ENCODE data around the gene CREBBP. TPM values are rescaled to one million over a fixed set of nuclear protein-coding genes. Genes with fewer than 3 reads are reported as not detected.

The CREBBP gene
- total and polyA plus RNA-seq, 2 experiments from 2014 or later, result 36.9 to 54.8 TPM

DNA sequence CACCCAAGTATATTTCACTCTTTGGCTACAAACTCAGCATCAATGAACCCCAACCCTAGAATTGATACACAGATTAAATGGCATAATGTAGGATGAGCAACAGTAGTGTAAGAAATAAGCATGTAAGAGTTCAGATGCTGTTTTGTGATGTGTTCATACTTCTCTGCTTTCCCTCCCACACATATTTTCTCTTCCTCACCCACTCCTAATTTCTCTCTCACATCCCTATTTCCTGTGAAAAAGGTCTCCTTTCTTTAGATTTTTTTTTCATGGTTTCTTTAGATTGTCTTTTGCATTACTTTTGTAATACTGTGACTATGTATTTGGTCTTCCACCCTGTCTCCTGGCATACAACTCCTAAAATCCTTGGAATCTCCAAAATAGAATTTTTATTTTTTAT is 21.7 kb downstream of the CREBBP start:
- no peak for DNase-seq (ENCODE audit: low spot score)
- no peak overlapping the region for H3K4me2 ChIP-seq
- no peaks in the 10 kb centered on the region for H3K36me3 Mint-ChIP-seq (ENCODE audit: low read depth)
- no peak overlapping the region for H3K4me3 Mint-ChIP-seq
- peaks cover 48% of the 10 kb centered on the region for H3K4me1 Mint-ChIP-seq
- no peaks in the 10 kb centered on the region for H3K27me3 ChIP-seq (ENCODE audit: insufficient read depth)
- H3K9me3 Mint-ChIP-seq, result no peaks in the 10 kb centered on the region
- TF ChIP-seq EZH2phosphoT487 (IDR thresholded peaks at IDR 0.05; ENCODE audit: unreplicated experiment) (no peak), ZNF331 (CRISPR knock-in tag; IDR thresholded peaks at IDR 0.05; ENCODE audit: low read depth) (no peak), STAT1 (IDR thresholded peaks at IDR 0.05; ENCODE audit: unreplicated experiment) (no peak)
- no peaks in the 10 kb centered on the region for H3K9me2 ChIP-seq (ENCODE audit: insufficient read depth)
- H3K4me1 ChIP-seq (ENCODE audit: insufficient read depth), result peaks cover 35% of the 10 kb centered on the region
- no peaks in the 10 kb centered on the region for H3K27me3 Mint-ChIP-seq (ENCODE audit: insufficient read depth, low read depth, poor library complexity)
- H3K36me3 ChIP-seq (ENCODE audit: insufficient read depth), result no peaks in the 10 kb centered on the region
- H3K27ac Mint-ChIP-seq, result no peak overlapping the region
- H2AFZ ChIP-seq, result no peak overlapping the region
- H3F3A ChIP-seq (replicated peaks; ENCODE audit: low read depth), result no peaks in the 10 kb centered on the region
- H4K20me1 ChIP-seq (replicated peaks; ENCODE audit: insufficient read depth), result peaks cover 87% of the 10 kb centered on the region
- H3K4me3 ChIP-seq, result no peak overlapping the region
- peaks cover 100% of the 10 kb centered on the region for H3K79me2 ChIP-seq (replicated peaks; ENCODE audit: insufficient read depth)
- H3K27ac ChIP-seq (ENCODE audit: low read depth), result no peak overlapping the region
- ATAC-seq, result no peak

GRCh38 chr16:3857189-3858043 is 23.1 kb downstream of the CREBBP start:
- no peaks in the 10 kb centered on the region for H3K36me3 Mint-ChIP-seq (ENCODE audit: low read depth)
- H3K4me1 Mint-ChIP-seq, result peaks cover 38% of the 10 kb centered on the region
- H3K36me3 ChIP-seq (ENCODE audit: insufficient read depth), result no peaks in the 10 kb centered on the region
- no peak overlapping the region for H2AFZ ChIP-seq
- H3K4me3 ChIP-seq, result no peak overlapping the region
- no peaks in the 10 kb centered on the region for H3K9me2 ChIP-seq (ENCODE audit: insufficient read depth)
- H3K27me3 Mint-ChIP-seq (ENCODE audit: insufficient read depth, low read depth, poor library complexity), result no peaks in the 10 kb centered on the region
- H3K27ac ChIP-seq (ENCODE audit: low read depth), result peak overlapping the region; percentile 73
- ATAC-seq, result peak; percentile 14; the same call in 2 of the 3 replicates
- H3K9me3 Mint-ChIP-seq, result no peaks in the 10 kb centered on the region
- H3K4me2 ChIP-seq, result peak overlapping the region; percentile 44; the same call in 1 of the 2 replicates
- H3K4me3 Mint-ChIP-seq, result peak overlapping the region; percentile 11; the same call in 2 of the 3 replicates
- no peaks in the 10 kb centered on the region for H3F3A ChIP-seq (replicated peaks; ENCODE audit: low read depth)
- peak overlapping the region; percentile 46 for H3K27ac Mint-ChIP-seq
- peaks cover 100% of the 10 kb centered on the region for H3K79me2 ChIP-seq (replicated peaks; ENCODE audit: insufficient read depth)
- peaks cover 27% of the 10 kb centered on the region for H3K4me1 ChIP-seq (ENCODE audit: insufficient read depth)
- H3K27me3 ChIP-seq (ENCODE audit: insufficient read depth), result no peaks in the 10 kb centered on the region
- peaks cover 86% of the 10 kb centered on the region for H4K20me1 ChIP-seq (replicated peaks; ENCODE audit: insufficient read depth)
- DNase-seq (ENCODE audit: low spot score), result no peak
- TF ChIP-seq REST (IDR thresholded peaks at IDR 0.05; ENCODE audit: unreplicated experiment) (no peak), ZNF114 (CRISPR knock-in tag; IDR thresholded peaks at IDR 0.05) (no peak), ZNF331 (CRISPR knock-in tag; IDR thresholded peaks at IDR 0.05; ENCODE audit: low read depth) (no peak), EZH2 (IDR thresholded peaks at IDR 0.05; ENCODE audit: low read depth, unreplicated experiment) (no peak), ZNF462 (CRISPR knock-in tag; IDR thresholded peaks at IDR 0.05) (no peak), NANOG (IDR thresholded peaks at IDR 0.05; ENCODE audit: borderline replicate concordance) (no peak)
- TF ChIP-seq, protein P1, sequence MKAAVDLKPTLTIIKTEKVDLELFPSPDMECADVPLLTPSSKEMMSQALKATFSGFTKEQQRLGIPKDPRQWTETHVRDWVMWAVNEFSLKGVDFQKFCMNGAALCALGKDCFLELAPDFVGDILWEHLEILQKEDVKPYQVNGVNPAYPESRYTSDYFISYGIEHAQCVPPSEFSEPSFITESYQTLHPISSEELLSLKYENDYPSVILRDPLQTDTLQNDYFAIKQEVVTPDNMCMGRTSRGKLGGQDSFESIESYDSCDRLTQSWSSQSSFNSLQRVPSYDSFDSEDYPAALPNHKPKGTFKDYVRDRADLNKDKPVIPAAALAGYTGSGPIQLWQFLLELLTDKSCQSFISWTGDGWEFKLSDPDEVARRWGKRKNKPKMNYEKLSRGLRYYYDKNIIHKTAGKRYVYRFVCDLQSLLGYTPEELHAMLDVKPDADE (IDR thresholded peaks at IDR 0.05), result no peak
